ENCODE results near the gene TIA1.
"Not testable (repeated sequence)": the region's sequence is repeated elsewhere in the genome, so short reads cannot be mapped to it uniquely, and the experiment has no call there.

TIA1 gene

GRCh38 chr2:70242552-70242951, 5.9 kb downstream of the TIA1 start:
- no peak overlapping the region for H3K4me3 ChIP-seq (ENCODE audit: low read depth, low read length)
- TF ChIP-seq CTCF (IDR thresholded peaks at IDR 0.05; ENCODE audit: control insufficient read depth, extremely low read depth, insufficient read depth), result no peak
- no peak for DNase-seq (ENCODE audit: low read depth)

GRCh38 chr2:70241340-70241739, 7.1 kb downstream of the TIA1 start:
- no peak overlapping the region for H3K4me3 ChIP-seq (ENCODE audit: low read depth, low read length)
- no peak for DNase-seq (ENCODE audit: low read depth)
- TF ChIP-seq CTCF (IDR thresholded peaks at IDR 0.05; ENCODE audit: control insufficient read depth, extremely low read depth, insufficient read depth), result no peak

GRCh38 chr2:70240599-70240998, 7.8 kb downstream of the TIA1 start:
- no peak for DNase-seq (ENCODE audit: low read depth)
- TF ChIP-seq CTCF (IDR thresholded peaks at IDR 0.05; ENCODE audit: control insufficient read depth, extremely low read depth, insufficient read depth), result no peak
- no peak overlapping the region for H3K4me3 ChIP-seq (ENCODE audit: low read depth, low read length)

GRCh38 chr2:70233926-70234325, 14.5 kb downstream of the TIA1 start:
- DNase-seq (ENCODE audit: low read depth), result no peak
- no peak for TF ChIP-seq CTCF (IDR thresholded peaks at IDR 0.05; ENCODE audit: control insufficient read depth, extremely low read depth, insufficient read depth)
- H3K4me3 ChIP-seq (ENCODE audit: low read depth, low read length), result no peak overlapping the region

- no peak overlapping the region for H3K4me3 ChIP-seq (ENCODE audit: low read depth, low read length)
- TF ChIP-seq CTCF (IDR thresholded peaks at IDR 0.05; ENCODE audit: control insufficient read depth, extremely low read depth, insufficient read depth), result no peak
- no peak for DNase-seq (ENCODE audit: low read depth)
Measured at GRCh38 chr2:70226781-70227180, 21.6 kb downstream of the TIA1 start.

GRCh38 chr2:70223305-70223704, 25.1 kb downstream of the TIA1 start:
- DNase-seq (ENCODE audit: low read depth); H3K4me3 ChIP-seq (ENCODE audit: low read depth, low read length): not testable (repeated sequence)

GRCh38 chr2:70214953-70215549, 33.4 kb downstream of the TIA1 start:
- TF ChIP-seq CTCF (IDR thresholded peaks at IDR 0.05; ENCODE audit: control insufficient read depth, extremely low read depth, insufficient read depth), result no peak
- no peak overlapping the region for H3K4me3 ChIP-seq (ENCODE audit: low read depth, low read length)
- no peak for DNase-seq (ENCODE audit: low read depth)

All from LNCaP clone FGC (cell line).